HG02759 (cell line): ENCODE measurements around the gene ANKRD31.

ENCODE experiments used
- ATAC-seq: cut with Tn5 transposase; IDR thresholded peaks from one replicate; pipeline ENCODE4 v1.9.1; 2021; ENCODE audit warnings: mild to moderate bottlenecking, moderate library complexity; ENCODE audit not compliant: unreplicated experiment

The ANKRD31 gene

GRCh38 chr5:75044406-75044805 lies 192.3 kb downstream of the ANKRD31 start:
- ATAC-seq = no peak

- no peak for ATAC-seq
These were observed 192.9 kb downstream of the ANKRD31 start for GRCh38 chr5:75043633-75044264.

GRCh38 chr5:75042522-75042921 lies 194.2 kb downstream of the ANKRD31 start:
- ATAC-seq = no peak

DNA sequence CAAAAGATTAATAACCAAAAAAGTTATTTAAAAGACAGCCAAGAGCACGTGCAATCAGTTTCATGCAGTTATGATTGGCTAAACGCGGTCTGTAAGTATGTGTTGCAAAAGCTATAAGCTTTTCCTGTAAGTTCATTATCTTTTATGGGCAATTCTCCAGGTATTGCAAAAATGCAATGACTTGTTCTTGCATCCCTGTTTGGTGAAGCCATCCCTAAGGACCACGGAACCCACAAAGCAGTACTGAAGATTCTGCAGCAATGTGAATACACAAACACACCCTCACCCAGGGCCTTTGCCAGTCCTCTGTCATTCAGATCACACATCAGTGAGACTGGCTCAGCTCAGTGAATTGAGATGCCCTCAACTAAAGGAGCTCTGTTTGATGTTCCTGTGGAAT lies 195.7 kb downstream of the ANKRD31 start:
- ATAC-seq = no peak

DNA sequence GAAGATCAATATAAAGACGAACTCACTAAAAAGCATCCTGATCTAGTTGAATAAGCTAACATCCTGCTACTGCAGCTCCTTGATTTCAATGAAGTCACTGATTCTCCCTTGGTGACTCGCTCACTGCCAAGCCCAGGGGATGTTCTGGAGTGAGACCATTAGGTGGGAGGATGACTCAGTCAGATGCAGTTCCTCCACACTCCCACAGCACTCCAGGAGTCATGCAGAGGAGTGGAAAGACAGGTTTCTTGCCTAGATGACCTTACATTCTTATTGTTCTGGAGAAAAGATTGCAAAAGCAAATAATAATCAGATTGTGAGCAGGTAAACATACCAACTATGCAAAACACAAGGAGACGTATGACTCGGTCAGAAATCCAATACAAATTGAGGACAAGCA lies 199.6 kb downstream of the ANKRD31 start:
- ATAC-seq = no peak

GRCh38 chr5:75034137-75034739 lies 202.4 kb downstream of the ANKRD31 start:
- ATAC-seq = no peak

DNA sequence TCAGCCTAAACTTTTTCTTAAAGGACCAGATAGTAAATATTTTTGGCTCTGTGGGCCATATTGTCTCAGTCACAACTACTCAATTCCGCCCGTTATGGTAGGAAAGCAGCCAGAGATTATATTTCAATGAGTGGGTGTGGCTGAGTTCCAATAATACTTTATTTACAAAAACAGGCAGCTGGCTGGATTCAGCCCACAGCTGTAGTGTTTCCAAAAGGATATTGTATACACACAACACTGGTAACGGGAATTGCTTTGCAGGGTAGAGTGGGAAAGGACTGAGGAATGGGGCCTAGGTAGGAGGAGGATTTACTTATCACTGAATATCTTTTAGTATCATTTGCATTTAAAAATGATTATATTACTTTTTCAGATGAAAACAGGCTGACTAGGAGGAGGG lies 205.3 kb downstream of the ANKRD31 start:
- no peak for ATAC-seq

GRCh38 chr5:75028090-75028489 lies 208.6 kb downstream of the ANKRD31 start:
- ATAC-seq = no peak

GRCh38 chr5:75023368-75024159 lies 213.1 kb downstream of the ANKRD31 start:
- ATAC-seq = no peak

GRCh38 chr5:75021800-75022199 lies 214.9 kb downstream of the ANKRD31 start:
- ATAC-seq = no peak

DNA sequence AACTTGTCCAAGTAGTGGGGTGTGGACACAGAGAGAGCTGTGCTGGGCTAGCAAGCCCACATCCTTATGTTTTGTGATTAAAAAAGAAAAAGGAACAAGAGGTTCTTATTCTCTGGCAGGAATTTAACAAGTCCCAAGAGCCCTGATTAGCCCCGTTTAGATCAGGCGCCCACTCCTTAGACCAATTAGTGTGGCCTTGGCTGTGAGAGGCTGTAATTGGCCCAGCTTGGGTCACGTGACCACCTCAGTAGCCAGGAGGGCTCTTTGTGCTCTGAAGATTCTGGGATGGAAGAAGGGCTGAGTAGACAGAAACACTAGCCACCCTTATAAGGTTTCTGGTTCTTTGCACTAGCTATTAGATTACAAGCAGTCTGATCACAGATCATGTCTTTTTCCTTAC lies 215.5 kb downstream of the ANKRD31 start:
- no peak for ATAC-seq

GRCh38 chr5:75020016-75020656 lies 216.5 kb downstream of the ANKRD31 start:
- no peak for ATAC-seq

DNA sequence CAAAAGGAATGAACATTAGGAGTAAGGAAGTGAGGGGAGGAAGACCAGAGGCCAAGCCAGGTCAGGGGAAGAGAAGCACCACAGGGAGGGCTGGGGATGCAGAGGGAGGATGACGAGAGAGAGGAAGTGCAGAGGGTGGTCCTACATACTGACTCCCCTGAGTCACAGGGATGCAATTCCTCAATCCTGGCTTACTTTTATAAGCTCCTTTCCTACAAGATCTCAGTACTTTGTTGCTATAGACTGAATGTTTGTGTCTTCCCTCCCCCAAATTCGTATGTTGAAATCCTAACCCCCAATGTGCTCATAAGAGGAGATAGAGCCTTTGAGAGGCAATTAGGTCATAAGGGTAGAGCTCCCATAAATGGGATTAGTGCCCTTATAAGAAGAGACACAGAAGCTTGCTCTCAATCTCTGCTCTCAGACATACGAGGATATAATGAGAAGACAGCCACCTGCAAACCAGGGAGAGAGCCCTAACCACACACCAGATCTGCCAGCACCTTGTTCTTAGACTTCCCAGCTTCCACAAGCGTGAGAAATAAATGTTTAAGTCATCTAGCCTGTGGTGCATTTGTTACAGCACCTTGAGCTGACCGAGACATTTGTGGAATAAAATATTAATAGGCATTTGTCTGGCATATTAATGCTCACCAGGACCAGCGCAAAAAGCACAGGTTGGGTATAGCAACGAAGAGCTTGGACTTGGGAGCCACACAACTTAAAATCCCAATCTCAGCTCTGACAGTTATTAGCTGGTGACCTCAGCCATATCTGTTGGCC lies 217.7 kb downstream of the ANKRD31 start:
- no peak for ATAC-seq
